Measurements from ENCODE around the gene TNFRSF8. TPM values are rescaled to one million over a fixed set of nuclear protein-coding genes. Genes with fewer than 3 reads are reported as not detected.

The TNFRSF8 gene
- total RNA-seq, 2 experiments from 2014 or later: 0.17 to 0.22 TPM

DNA sequence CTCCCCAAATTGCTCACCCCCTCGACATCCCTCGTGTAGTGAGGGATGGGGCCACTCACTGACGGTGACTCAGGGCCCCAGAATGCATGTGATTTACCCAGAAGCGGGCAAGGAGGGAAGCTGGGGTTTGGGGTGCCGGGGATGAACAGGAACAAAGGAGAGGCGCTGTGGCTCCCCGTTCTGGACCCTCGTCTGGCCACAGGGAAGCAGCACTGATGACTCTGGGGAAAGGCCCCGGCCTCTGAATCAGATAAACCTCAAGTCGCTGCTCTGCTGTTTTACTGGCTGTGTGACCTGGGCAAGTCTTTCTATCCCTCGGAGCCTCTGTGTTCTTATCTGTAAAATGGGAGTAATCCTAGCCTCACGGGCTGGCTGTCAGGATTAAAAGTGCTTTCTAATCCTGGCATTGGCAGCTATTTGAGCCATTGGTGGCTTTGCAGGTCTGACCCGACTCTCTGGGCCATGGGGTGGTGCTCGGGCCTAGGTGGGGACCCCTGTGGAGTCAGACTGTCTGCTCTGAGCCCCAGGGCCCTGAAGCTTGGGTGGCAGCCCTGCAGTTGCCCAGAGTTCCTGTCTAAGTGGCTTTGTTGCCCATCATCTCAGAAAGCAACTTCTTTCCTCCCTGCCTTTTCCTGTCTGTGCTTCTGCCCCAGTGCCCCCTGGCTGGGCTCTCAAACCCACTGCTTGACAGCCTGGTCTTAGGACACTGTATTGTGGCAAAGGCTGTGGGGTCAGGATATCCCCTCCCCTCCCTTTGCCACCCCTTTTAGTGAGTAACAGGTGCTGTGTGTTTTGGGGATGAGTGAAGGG lies 109.1 kb downstream of the TNFRSF8 start:
- POLR2A ChIA-PET: interaction anchor here (1.2 to 4.5 kb wide), 3 partner anchors 10 to 262 kb away, joined by 3 to 27 read pairs (median 12); no protein-coding TSS in a partner anchor
- Mint-ChIP-seq H3K4me3 (peak overlapping the region; percentile 82), H3K36me3 (peaks cover 55% of the 10 kb centered on the region), H3K9me3 (no peaks in the 10 kb centered on the region), H3K4me1 (peaks cover 73% of the 10 kb centered on the region), H3K27ac (peak overlapping the region; percentile 97), H3K27me3 (no peaks in the 10 kb centered on the region)
- ATAC-seq (ENCODE audit: low read depth) (no peak), DNase-seq (no peak)

DNA sequence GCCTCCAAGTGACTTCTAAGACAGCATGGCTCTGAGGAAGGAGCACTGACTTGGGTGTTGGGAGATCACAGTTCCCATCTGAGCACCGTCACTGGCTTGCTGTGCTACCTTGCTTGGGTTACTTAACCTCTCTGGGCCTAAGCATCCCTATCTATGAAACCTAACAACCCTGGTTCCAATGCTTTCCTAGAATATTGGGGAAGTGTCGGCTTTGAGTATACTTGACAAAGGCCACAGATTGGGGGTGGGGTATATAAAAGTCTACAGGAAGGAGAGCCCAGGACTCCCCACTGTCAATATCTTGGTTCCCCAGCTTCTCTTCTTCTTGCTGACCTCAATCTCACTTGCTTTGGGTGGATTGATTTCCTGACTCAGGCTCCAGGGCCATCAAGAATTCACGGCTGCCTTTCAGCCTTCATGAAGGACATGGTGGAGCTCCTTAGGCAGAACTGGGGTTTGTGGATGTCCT lies 110.0 kb downstream of the TNFRSF8 start:
- POLR2A ChIA-PET: interaction anchor here (1.0 to 4.5 kb wide), 6 partner anchors 11 to 58 kb away, joined by 3 to 27 read pairs (median 4); no protein-coding TSS in a partner anchor
- Mint-ChIP-seq H3K4me1 (peaks cover 80% of the 10 kb centered on the region), H3K9me3 (no peaks in the 10 kb centered on the region), H3K4me3 (peak overlapping the region; percentile 82), H3K36me3 (peaks cover 52% of the 10 kb centered on the region), H3K27ac (peak overlapping the region; percentile 97), H3K27me3 (no peaks in the 10 kb centered on the region)
- DNase-seq (no peak), ATAC-seq (ENCODE audit: low read depth) (no peak)

DNA sequence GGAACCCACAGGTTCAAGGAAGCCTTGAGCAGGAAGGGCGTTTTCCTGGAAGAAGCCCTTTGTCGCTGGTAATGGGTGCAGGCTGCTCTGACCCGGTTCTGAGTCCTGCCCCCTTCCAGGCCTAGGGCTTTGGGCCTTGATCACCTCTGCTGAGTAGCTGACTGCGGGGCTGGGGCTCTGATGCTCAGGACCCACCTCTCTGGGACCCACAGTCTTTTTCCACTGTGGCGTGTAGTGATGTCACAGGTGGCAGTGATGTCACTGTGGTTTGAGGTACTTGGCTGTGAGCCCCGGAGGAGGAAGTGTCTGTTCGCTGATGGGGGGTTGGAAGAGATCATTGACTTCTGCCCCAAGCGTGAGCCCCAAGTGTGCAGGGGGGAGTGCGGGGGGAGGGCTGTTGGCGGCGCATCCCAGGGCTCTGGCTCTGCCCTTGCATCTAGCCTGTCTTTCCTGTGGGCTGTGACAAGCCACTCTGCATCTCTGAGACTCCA lies 110.6 kb downstream of the TNFRSF8 start:
- Mint-ChIP-seq H3K4me3 (peak overlapping the region; percentile 82), H3K4me1 (peaks cover 83% of the 10 kb centered on the region), H3K9me3 (no peaks in the 10 kb centered on the region), H3K27me3 (no peaks in the 10 kb centered on the region), H3K36me3 (peaks cover 52% of the 10 kb centered on the region), H3K27ac (peak overlapping the region; percentile 97)
- peak; percentile 90 for DNase-seq
- POLR2A ChIA-PET: interaction anchor here (1.0 to 4.5 kb wide), 6 partner anchors 11 to 57 kb away, joined by 3 to 27 read pairs (median 4); no protein-coding TSS in a partner anchor
- ATAC-seq (ENCODE audit: low read depth): peak; percentile 72

DNA sequence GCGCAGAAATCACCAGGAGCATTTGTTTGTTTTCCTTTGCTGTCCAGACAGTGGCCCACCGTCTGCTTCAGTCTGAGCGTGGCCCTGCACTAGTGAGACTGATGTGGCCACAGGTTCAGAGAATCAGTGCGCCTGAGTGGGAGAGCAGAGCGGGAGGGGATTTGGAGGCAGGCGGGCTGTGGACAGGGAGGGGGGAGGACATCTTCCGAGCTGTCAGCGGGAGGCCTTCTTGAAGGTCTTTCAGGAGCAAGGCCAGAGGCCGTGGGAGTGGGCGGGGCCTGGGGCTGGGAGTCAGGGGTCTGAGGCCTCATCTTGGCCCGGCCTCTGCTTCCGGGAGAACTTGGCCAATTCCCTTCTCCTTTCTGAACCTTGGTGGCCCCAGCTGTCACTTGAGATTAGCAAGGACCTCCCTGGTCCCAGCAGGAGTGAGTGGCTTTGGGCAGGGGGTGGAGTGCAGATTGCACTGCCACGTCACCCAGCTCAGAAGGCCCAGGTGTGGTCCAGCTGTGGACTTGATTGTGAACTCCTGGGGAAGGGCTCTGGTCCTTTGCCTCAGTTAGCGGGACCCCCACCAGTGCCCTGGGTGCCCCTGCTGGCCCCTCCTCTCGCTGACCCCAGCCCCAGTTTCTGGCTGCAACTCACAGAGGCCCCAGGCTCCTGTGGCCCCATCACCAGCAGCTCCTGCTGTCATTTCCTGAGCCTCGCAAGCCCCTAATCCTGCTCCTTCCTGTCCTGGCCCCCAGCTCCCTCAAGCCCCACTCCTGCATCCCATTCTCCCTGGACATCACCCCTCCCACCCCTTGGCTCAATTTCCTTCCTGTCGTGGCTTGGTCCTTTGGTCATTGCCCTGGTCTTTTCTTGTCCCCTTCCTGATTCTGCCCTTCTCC lies 112.1 kb downstream of the TNFRSF8 start:
- Mint-ChIP-seq H3K4me1 (peaks cover 84% of the 10 kb centered on the region), H3K27ac (peak overlapping the region; percentile 97), H3K36me3 (peaks cover 41% of the 10 kb centered on the region), H3K4me3 (peak overlapping the region; percentile 82), H3K9me3 (no peaks in the 10 kb centered on the region), H3K27me3 (no peaks in the 10 kb centered on the region)
- DNase-seq (no peak), ATAC-seq (ENCODE audit: low read depth) (no peak)
- POLR2A ChIA-PET: interaction anchor here (1.2 to 4.5 kb wide), 5 partner anchors 9 to 267 kb away, joined by 3 to 27 read pairs (median 4); partner anchors contain the start of gene TNFRSF1B

DNA sequence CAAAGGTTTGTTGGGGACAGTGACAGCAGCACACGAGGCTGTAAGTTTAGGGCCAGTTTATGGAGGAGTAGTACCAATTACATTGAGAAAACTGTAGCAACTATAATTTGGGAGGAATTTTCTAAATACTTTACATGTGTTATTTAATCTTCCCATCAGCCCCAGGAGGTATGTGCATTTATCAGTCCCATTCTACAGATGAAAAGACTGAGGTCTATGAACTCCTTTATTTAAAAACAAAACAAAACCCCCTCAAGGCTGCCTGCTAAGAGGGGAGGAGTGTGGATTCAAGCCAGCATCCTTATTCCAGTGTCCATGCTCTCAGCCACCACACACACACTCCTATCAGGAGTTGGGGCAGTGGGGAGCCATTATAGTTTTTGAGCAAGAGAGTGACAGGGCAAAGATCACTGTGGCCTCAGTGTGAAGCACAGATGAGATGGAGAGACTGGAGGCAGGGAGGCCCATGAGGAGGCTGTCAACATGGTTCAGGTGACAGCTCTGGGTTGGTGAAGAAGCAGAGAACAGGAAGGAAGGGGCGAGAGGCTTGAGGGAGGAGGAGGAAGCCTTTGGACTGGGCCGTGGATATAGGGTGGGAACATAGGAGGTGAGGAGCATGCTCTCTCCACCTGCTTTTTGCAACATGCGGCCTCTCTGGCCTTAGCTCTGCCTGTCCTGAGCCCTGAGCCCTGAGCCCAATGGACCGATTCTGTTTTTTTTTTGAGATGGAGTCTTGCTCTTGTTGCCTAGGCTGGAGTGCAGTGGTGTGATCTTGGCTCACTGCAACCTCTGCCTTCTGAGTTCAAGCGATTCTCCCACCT lies 113.4 kb downstream of the TNFRSF8 start:
- Mint-ChIP-seq H3K4me1 (peaks cover 81% of the 10 kb centered on the region), H3K27me3 (no peaks in the 10 kb centered on the region), H3K27ac (peak overlapping the region; percentile 97), H3K4me3 (peak overlapping the region; percentile 82), H3K36me3 (peaks cover 33% of the 10 kb centered on the region), H3K9me3 (no peaks in the 10 kb centered on the region)
- no peak for ATAC-seq (ENCODE audit: low read depth)
- no peak for DNase-seq
- POLR2A ChIA-PET: interaction anchor here (0.5 to 4.3 kb wide), 10 partner anchors 9 to 440 kb away, joined by 3 to 67 read pairs (median 8); partner anchors contain the start of gene TNFRSF1B

DNA sequence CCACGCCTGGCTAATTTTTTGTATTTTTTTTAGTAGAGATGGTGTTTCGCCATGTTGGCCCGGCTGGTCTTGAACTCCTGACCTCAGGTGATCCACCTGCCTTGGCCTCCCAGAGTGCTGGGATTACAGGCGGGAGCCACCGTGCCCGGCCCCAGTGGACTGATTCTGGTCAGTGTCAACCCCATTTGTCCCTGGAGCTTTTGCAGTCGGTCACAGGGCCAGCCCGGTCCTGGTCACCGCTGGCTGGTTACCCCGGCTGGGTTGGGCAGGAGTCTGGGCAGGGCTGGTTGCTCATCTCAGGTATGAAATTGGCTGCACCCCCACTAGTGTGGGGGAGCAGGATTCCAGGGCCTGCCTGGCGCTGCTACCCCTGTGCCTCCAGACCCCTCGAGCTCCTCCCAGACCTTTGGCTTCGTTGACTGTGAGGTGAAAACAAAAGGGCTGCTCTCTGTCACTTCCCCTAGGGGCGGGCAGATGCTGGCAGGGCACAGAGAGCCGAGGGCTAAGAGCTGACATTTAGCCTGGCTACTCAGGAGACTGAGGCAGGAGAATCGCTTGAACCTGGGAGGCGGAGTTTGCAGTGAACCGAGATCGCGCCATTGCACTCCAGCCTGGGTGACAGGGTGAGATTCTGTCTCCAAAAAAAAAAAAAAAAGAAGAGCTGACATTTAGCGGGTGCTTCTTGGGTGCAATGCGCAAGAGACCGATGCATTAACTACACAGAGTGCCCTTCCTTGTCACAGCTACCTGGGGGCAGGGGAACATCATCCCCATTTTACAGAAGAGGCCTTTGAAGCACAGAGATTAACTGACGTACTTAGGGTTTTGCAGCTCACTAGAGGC lies 114.3 kb downstream of the TNFRSF8 start:
- ATAC-seq (ENCODE audit: low read depth) (peak; percentile 4), DNase-seq (no peak)
- peaks cover 81% of the 10 kb centered on the region for H3K4me1 Mint-ChIP-seq
- peak overlapping the region; percentile 97 for H3K27ac Mint-ChIP-seq
- peaks cover 35% of the 10 kb centered on the region for H3K36me3 Mint-ChIP-seq
- POLR2A ChIA-PET: interaction anchor here (0.6 to 4.3 kb wide), 22 partner anchors 9 to 441 kb away, joined by 3 to 67 read pairs (median 4); partner anchors contain the start of genes AGTRAP, MIIP and TNFRSF1B
- no peaks in the 10 kb centered on the region for H3K9me3 Mint-ChIP-seq
- peak overlapping the region; percentile 79 for H3K4me3 Mint-ChIP-seq
- H3K27me3 Mint-ChIP-seq: no peaks in the 10 kb centered on the region

DNA sequence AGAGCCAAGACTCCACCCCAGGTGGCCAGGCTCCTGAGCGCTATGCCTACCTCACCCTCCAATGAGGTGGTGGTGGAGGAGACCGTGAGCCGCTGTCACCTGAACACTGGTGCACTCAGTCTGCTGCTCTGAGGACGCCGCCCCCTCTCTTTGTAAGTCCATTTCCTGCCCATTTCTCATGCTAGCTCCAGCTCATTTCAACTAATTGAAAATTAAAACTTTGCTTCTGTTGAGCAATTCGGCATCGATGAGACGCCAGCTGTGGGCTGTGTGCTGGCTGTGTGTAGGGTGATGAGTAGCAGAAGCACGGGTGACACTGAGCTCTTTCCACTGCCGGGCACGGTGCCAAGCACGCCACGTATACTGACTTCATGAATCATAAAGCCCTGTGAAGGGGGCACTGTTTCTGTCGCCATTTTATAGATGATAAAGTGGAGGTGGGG lies 114.9 kb downstream of the TNFRSF8 start:
- ATAC-seq (ENCODE audit: low read depth): peak; percentile 65
- H3K27ac Mint-ChIP-seq: peak overlapping the region; percentile 91
- H3K4me3 Mint-ChIP-seq: peak overlapping the region; percentile 79
- POLR2A ChIA-PET: interaction anchor here (0.6 to 4.3 kb wide), 22 partner anchors 9 to 442 kb away, joined by 3 to 67 read pairs (median 4); partner anchors contain the start of genes AGTRAP, MIIP and TNFRSF1B
- H3K36me3 Mint-ChIP-seq: peaks cover 38% of the 10 kb centered on the region
- no peaks in the 10 kb centered on the region for H3K9me3 Mint-ChIP-seq
- DNase-seq: peak; percentile 74
- H3K4me1 Mint-ChIP-seq: peaks cover 81% of the 10 kb centered on the region
- no peaks in the 10 kb centered on the region for H3K27me3 Mint-ChIP-seq

DNA sequence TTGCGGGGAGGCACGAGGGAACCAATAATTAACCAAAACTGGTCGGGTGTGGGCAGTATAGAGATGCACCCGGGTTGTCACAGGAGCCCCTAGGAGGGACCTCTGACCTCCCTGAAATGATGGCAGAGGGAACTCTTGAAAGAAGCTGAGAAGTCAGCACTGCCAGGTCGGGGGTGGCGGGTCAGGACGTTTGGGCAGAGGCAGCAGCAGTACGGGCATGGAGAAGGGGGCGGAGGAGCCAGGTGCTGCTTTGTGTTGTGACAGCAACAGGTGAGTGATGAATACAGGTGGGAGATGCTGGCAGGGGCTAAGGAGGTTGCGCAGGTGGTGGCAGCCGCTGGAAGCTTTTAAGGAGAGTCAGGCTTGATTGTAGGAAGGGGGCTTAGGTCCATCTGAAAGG lies 115.4 kb downstream of the TNFRSF8 start:
- no peaks in the 10 kb centered on the region for H3K27me3 Mint-ChIP-seq
- ATAC-seq (ENCODE audit: low read depth): no peak
- H3K4me1 Mint-ChIP-seq: peaks cover 80% of the 10 kb centered on the region

DNA sequence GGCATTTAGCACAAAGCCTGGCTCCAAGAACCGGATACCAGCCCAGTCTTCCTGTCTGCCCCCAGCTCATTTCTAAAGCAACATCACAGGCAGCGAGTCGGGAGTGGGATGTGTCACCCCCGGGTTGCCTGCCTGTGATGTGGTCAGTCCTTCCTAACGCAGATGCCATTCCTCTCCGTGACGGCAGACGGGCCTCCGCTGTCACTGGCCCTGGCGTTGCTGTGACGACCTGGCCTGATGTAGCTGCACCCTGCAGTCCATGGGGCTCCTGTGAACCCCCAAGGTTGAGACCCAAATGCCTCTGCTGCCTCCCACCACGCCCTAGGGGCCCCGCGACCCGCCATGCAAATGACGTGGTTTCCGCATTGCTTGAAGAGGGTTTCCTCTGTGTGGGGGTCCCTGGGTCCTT lies 116.0 kb downstream of the TNFRSF8 start:
- H3K27ac Mint-ChIP-seq: peak overlapping the region; percentile 91
- peak; percentile 77 for DNase-seq
- H3K9me3 Mint-ChIP-seq: no peaks in the 10 kb centered on the region
- POLR2A ChIA-PET: interaction anchor here (0.5 to 4.3 kb wide), 12 partner anchors 8 to 269 kb away, joined by 3 to 67 read pairs (median 8); partner anchors contain the start of gene TNFRSF1B
- peaks cover 36% of the 10 kb centered on the region for H3K36me3 Mint-ChIP-seq
- peak; percentile 58 for ATAC-seq (ENCODE audit: low read depth)
- H3K27me3 Mint-ChIP-seq: no peaks in the 10 kb centered on the region
- H3K4me3 Mint-ChIP-seq: peak overlapping the region; percentile 79
- H3K4me1 Mint-ChIP-seq: peaks cover 80% of the 10 kb centered on the region

More for the DNA sequence above, 115.4 kb downstream of the TNFRSF8 start:
- peak overlapping the region; percentile 79 for H3K4me3 Mint-ChIP-seq
- POLR2A ChIA-PET: interaction anchor here (0.5 to 4.3 kb wide), 12 partner anchors 8 to 269 kb away, joined by 3 to 67 read pairs (median 8); partner anchors contain the start of gene TNFRSF1B
- H3K27ac Mint-ChIP-seq: peak overlapping the region; percentile 91
- H3K9me3 Mint-ChIP-seq: no peaks in the 10 kb centered on the region
- H3K36me3 Mint-ChIP-seq: peaks cover 38% of the 10 kb centered on the region
- DNase-seq: no peak

DNA sequence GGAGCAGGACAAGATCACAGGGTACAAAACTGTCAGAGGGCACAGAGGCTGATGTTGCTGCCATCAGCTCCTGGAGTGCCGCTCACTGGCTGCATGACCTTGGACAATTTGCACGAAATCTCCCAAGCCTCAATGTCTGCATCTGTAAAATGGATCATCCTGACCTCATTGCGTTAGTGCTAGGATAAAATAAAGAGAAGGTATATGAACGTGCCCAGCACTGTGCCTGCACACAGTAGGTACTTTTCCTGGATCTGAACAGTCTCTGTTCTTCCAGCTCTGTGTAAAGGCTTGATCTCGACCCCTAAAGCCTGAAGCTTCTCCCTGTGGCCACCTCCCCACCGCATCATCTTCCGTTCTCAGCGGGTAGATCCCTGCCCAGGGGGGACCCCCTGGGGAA lies 116.6 kb downstream of the TNFRSF8 start:
- no peak for DNase-seq
- Mint-ChIP-seq H3K27ac (peak overlapping the region; percentile 91), H3K4me1 (peaks cover 77% of the 10 kb centered on the region), H3K27me3 (no peaks in the 10 kb centered on the region), H3K4me3 (no peak overlapping the region), H3K36me3 (peaks cover 36% of the 10 kb centered on the region), H3K9me3 (no peaks in the 10 kb centered on the region)
- no peak for ATAC-seq (ENCODE audit: low read depth)
- POLR2A ChIA-PET: interaction anchor here (0.6 to 4.3 kb wide), 6 partner anchors 12 to 161 kb away, joined by 3 to 67 read pairs (median 25); partner anchors contain the start of gene TNFRSF1B

DNA sequence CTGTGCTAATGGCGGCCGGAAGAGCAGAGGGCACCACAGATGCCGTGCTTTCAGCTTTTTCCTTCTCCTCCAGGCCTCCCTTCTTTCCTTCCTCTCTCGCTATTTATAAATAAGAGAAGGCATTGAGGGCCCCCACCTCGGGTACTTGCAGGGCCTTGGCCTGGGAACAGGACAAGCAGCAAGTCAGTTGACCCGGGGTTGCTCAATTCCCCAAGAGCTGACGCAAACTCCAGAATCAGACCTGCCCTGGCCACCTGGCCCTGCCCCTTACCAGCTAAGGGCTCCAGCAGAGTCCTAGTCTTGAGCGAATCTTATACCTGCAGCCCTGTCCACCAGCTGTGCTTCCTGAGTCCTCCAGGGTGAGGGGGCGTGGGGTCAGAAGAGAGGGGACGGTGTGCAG lies 117.2 kb downstream of the TNFRSF8 start:
- no peak for ATAC-seq (ENCODE audit: low read depth)
- POLR2A ChIA-PET: interaction anchor here (1.4 kb wide), 1 partner anchor 30 kb away, joined by 6 read pairs; no protein-coding TSS in a partner anchor
- H3K27ac Mint-ChIP-seq: no peak overlapping the region
- H3K4me1 Mint-ChIP-seq: peaks cover 76% of the 10 kb centered on the region
- H3K4me3 Mint-ChIP-seq: no peak overlapping the region
- H3K9me3 Mint-ChIP-seq: no peaks in the 10 kb centered on the region
- no peaks in the 10 kb centered on the region for H3K27me3 Mint-ChIP-seq
- no peak for DNase-seq
- peaks cover 35% of the 10 kb centered on the region for H3K36me3 Mint-ChIP-seq
